Psoas muscle (tissue), 8 donors: ENCODE results near the gene PPP1R36. TPM values are rescaled to one million over a fixed set of nuclear protein-coding genes. Genes with fewer than 3 reads are reported as not detected.
"Not testable (repeated sequence)": the region's sequence is repeated elsewhere in the genome, so short reads cannot be mapped to it uniquely, and the experiment has no call there.

Experiments
- ATAC-seq, 4 donors: fragments of 200-7000 bp; cut with Tn5 transposase; one replicate each; pipeline ENCODE4 v1.9.1; 2020; ENCODE audit warnings: moderate library complexity in 3 of 4, mild to moderate bottlenecking in 2 of 4
- DNase-seq, 2 donors: peaks; one replicate each; pipeline ENCODE4 v3.0.0-alpha.2; 2020
- H3K27ac ChIP-seq: fragments of 200-600 bp; one replicate; pipeline ENCODE4 v1.8.0; 2022
- H3K27me3 ChIP-seq, 3 donors: fragments of 200-600 bp in 1 of 3; one replicate each; pipeline versions ENCODE4 v1.6.1 to v1.8.0; 2013 to 2022; ENCODE audit warnings: low read length in 2 of 3, mild to moderate bottlenecking in 2 of 3, moderate library complexity in 1 of 3; ENCODE audit not compliant: insufficient read depth in 3 of 3
- H3K36me3 ChIP-seq, 2 donors: fragments of 200-600 bp in 1 of 2; one replicate each; pipeline versions ENCODE4 v1.6.1 to v1.8.0; 2013 to 2022; ENCODE audit warnings: low read depth in 1 of 2, mild to moderate bottlenecking in 1 of 2, moderate library complexity in 1 of 2; ENCODE audit not compliant: insufficient read depth in 1 of 2
- H3K4me1 ChIP-seq: fragments of 200-600 bp; one replicate; pipeline ENCODE4 v1.8.0; 2022
- H3K4me3 ChIP-seq: fragments of 200-600 bp; one replicate; pipeline ENCODE4 v1.8.0; 2022; ENCODE audit warnings: mild to moderate bottlenecking
- H3K9me3 ChIP-seq: fragments of 200-600 bp; one replicate; pipeline ENCODE4 v1.8.0; 2022
- CTCF ChIP-seq: fragments of 200-600 bp; IDR thresholded peaks from one replicate; pipeline ENCODE4 v1.8.0; 2022; ENCODE audit warnings: antibody characterized with exemption
- WGBS, 3 donors: extraction: QIAGEN DNeasy Blood & Tissue Kit; methylation state at CpG; one replicate each; pipeline versions ENCODE4 v1.1.6 to v1.1.7; 2013; 5-methylcytosine and 5-hydroxymethylcytosine counted together
- intact Hi-C, 2 donors: fragments of 100-400 bp; cut with DNase I; formaldehyde crosslinking; loops; one replicate each; pipeline versions ENCODE4 v1.11.0 to v1.14.2; 2022
- polyA plus RNA-seq, 3 donors: library from polyadenylated mRNA; stranded (reverse); fragments of 200-250 nt; gene quantifications; one replicate each; pipeline ENCODE4 v1.2.3, GENCODE V29; 2013
- total RNA-seq, 4 donors: library from RNA; stranded (reverse); fragmentation: NEBNext Ultra II Directional in 2 of 4; extraction: Animal tissue kit (Norgen Biotek cat#: 25700) in 2 of 4; gene quantifications; one replicate each; pipeline versions ENCODE4 v1.2.1 to v1.2.4, GENCODE V29; 2021 to 2023
- donor health status: healthy with polysubstance abuse.
- donor health status: DM: no; HTN: no; CAD: no; lungs with moderate emphysema.
- donor health status: Bipolar disorder and iron deficiency.
- donor health status: healthy.
- donor health status: DM: yes; HTN: yes; CAD: no.
- donor health status: DM: no; HTN: no; CAD: no.
- donor health status: DM: no; HTN: no; CAD: no.
- donor health status: DM: yes; HTN: yes; CAD: no.

The PPP1R36 gene
- total and polyA plus RNA-seq, 7 donors = 0.16 to 0.86 (median 0.46) TPM; not detected in 2

- peak in 1 of 2 donors; percentile 43 for DNase-seq
- 19 to 21% (median 20%) methylated on average over 4 of the region's 4 CpGs for WGBS, 3 donors
- Histone ChIP-seq H3K4me1 (peaks cover 57% of the 10 kb centered on the region), H3K27ac (peak overlapping the region; percentile 48), H3K4me3 (no peak overlapping the region), H3K9me3 (no peaks in the 10 kb centered on the region), H3K36me3 (no peaks in the 10 kb centered on the region), H3K27me3 (no peaks in the 10 kb centered on the region)
- TF ChIP-seq CTCF = peak; percentile 91
- intact Hi-C loops = no loop called here
- peak; percentile 58 to 76 (median 70) for ATAC-seq
Measured at GRCh38 chr14:64510825-64511671, 38.7 kb upstream of the PPP1R36 start.

- no peak for TF ChIP-seq CTCF
- WGBS, 3 donors = 94 to 95% (median 95%) methylated on average over 2 of the region's 2 CpGs
- Histone ChIP-seq H3K9me3 (no peaks in the 10 kb centered on the region), H3K36me3 (no peaks in the 10 kb centered on the region), H3K27ac (no peak overlapping the region), H3K4me3 (no peak overlapping the region), H3K4me1 (peaks cover 44% of the 10 kb centered on the region), H3K27me3 (no peaks in the 10 kb centered on the region)
- intact Hi-C loops = no loop called here
- no peak for DNase-seq
- no peak for ATAC-seq
Measured at GRCh38 chr14:64513271-64513670, 36.5 kb upstream of the PPP1R36 start.

- H3K4me1 ChIP-seq = peaks cover 42% of the 10 kb centered on the region
- no peak overlapping the region for H3K4me3 ChIP-seq
- no peaks in the 10 kb centered on the region for H3K27me3 ChIP-seq
- no peaks in the 10 kb centered on the region for H3K36me3 ChIP-seq
- intact Hi-C loops = no loop called here
- DNase-seq = no peak
- no peak for ATAC-seq
- no peaks in the 10 kb centered on the region for H3K9me3 ChIP-seq
- 23 to 36% (median 24%) methylated on average over 1 of the region's 1 CpG for WGBS, 3 donors
- H3K27ac ChIP-seq = no peak overlapping the region
- TF ChIP-seq CTCF = no peak
Measured at GRCh38 chr14:64515053-64515452, 34.7 kb upstream of the PPP1R36 start.

- no peak overlapping the region for H3K27ac ChIP-seq
- no peaks in the 10 kb centered on the region for H3K27me3 ChIP-seq
- 71 to 86% (median 85%) methylated on average over 1 of the region's 1 CpG for WGBS, 3 donors
- no peaks in the 10 kb centered on the region for H3K9me3 ChIP-seq
- DNase-seq (no peak), ATAC-seq (no peak)
- peaks cover 0 to 7% of the 10 kb centered on the region in 2 donors for H3K36me3 ChIP-seq
- intact Hi-C loops = no loop called here
- TF ChIP-seq CTCF = no peak
- no peak overlapping the region for H3K4me3 ChIP-seq
- H3K4me1 ChIP-seq = peaks cover 29% of the 10 kb centered on the region
Measured at GRCh38 chr14:64516969-64517368, 32.8 kb upstream of the PPP1R36 start.

- H3K9me3 ChIP-seq, H3K27ac ChIP-seq, intact Hi-C loops, H3K4me3 ChIP-seq, DNase-seq, H3K27me3 ChIP-seq: not testable (repeated sequence)
- 64 to 95% (median 70%) methylated on average over 6 of the region's 6 CpGs for WGBS, 3 donors
- peak in 2 of 4 donors; percentile 52 to 60 for ATAC-seq
- peaks cover 22% of the 10 kb centered on the region for H3K4me1 ChIP-seq
- peaks cover 0 to 14% of the 10 kb centered on the region in 2 donors for H3K36me3 ChIP-seq
Measured at GRCh38 chr14:64517667-64518066, 32.1 kb upstream of the PPP1R36 start.
